ENCODE data around the gene PDLIM5.

- TF ChIP-seq POLR2A (IDR thresholded peaks at IDR 0.05) = no peak
- TF ChIP-seq POLR2AphosphoS5 (IDR thresholded peaks at IDR 0.05) = no peak
- no peak for TF ChIP-seq CTCF (IDR thresholded peaks at IDR 0.05)
- no peak for TF ChIP-seq EP300 (IDR thresholded peaks at IDR 0.05; ENCODE audit: low read depth)
Measured at GRCh38 chr4:94577136-94577535, 125.4 kb downstream of the PDLIM5 start.

All from transverse colon (tissue), 4 donors.